ENCODE measurements around the gene DPP10.

DPP10 gene

DNA sequence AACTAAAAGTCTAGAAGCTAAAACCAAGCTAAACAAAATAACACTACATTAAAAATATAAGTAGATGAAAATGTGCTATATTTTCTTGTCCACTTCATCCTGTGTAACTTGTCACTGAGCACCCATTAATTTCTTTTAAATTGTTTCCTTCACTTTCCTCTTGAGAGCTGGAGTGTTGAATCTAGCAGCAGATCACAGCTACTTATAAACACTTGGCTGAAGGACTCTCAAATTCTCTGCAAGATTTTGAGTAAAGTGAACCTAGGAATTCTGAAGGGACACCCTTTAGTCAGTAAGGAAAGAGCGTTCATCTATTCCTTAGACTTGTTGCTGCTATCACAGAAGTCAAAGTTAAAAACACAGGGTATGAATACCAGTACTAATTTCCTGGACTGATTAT is 1163.9 kb downstream of the DPP10 start:
- TF ChIP-seq EGR1 (IDR thresholded peaks at IDR 0.05) (no peak), TAF1 (IDR thresholded peaks at IDR 0.05; ENCODE audit: low read depth) (no peak), RAD21 (IDR thresholded peaks at IDR 0.05; ENCODE audit: low read depth) (no peak), EP300 (IDR thresholded peaks at IDR 0.05; ENCODE audit: borderline replicate concordance) (no peak), YY1 (IDR thresholded peaks at IDR 0.05; ENCODE audit: low read depth) (no peak), TEAD4 (IDR thresholded peaks at IDR 0.05) (no peak), TCF12 (IDR thresholded peaks at IDR 0.05; ENCODE audit: low read depth) (no peak), CEBPB (IDR thresholded peaks at IDR 0.05) (no peak), CREB1 (IDR thresholded peaks at IDR 0.05; ENCODE audit: low read depth) (no peak), FOXM1 (IDR thresholded peaks at IDR 0.05; ENCODE audit: borderline replicate concordance, low read depth) (no peak), NFIC (IDR thresholded peaks at IDR 0.05) (no peak), ZBTB7A (IDR thresholded peaks at IDR 0.05; ENCODE audit: low read depth) (no peak)
- TF ChIP-seq, protein P1, sequence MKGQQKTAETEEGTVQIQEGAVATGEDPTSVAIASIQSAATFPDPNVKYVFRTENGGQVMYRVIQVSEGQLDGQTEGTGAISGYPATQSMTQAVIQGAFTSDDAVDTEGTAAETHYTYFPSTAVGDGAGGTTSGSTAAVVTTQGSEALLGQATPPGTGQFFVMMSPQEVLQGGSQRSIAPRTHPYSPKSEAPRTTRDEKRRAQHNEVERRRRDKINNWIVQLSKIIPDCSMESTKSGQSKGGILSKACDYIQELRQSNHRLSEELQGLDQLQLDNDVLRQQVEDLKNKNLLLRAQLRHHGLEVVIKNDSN (IDR thresholded peaks at IDR 0.05), result no peak
- TF ChIP-seq, protein P2, sequence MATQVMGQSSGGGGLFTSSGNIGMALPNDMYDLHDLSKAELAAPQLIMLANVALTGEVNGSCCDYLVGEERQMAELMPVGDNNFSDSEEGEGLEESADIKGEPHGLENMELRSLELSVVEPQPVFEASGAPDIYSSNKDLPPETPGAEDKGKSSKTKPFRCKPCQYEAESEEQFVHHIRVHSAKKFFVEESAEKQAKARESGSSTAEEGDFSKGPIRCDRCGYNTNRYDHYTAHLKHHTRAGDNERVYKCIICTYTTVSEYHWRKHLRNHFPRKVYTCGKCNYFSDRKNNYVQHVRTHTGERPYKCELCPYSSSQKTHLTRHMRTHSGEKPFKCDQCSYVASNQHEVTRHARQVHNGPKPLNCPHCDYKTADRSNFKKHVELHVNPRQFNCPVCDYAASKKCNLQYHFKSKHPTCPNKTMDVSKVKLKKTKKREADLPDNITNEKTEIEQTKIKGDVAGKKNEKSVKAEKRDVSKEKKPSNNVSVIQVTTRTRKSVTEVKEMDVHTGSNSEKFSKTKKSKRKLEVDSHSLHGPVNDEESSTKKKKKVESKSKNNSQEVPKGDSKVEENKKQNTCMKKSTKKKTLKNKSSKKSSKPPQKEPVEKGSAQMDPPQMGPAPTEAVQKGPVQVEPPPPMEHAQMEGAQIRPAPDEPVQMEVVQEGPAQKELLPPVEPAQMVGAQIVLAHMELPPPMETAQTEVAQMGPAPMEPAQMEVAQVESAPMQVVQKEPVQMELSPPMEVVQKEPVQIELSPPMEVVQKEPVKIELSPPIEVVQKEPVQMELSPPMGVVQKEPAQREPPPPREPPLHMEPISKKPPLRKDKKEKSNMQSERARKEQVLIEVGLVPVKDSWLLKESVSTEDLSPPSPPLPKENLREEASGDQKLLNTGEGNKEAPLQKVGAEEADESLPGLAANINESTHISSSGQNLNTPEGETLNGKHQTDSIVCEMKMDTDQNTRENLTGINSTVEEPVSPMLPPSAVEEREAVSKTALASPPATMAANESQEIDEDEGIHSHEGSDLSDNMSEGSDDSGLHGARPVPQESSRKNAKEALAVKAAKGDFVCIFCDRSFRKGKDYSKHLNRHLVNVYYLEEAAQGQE (IDR thresholded peaks at IDR 0.05; ENCODE audit: low read depth), result no peak
- TF ChIP-seq, protein P3, sequence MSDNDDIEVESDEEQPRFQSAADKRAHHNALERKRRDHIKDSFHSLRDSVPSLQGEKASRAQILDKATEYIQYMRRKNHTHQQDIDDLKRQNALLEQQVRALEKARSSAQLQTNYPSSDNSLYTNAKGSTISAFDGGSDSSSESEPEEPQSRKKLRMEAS (IDR thresholded peaks at IDR 0.05), result no peak

DNA sequence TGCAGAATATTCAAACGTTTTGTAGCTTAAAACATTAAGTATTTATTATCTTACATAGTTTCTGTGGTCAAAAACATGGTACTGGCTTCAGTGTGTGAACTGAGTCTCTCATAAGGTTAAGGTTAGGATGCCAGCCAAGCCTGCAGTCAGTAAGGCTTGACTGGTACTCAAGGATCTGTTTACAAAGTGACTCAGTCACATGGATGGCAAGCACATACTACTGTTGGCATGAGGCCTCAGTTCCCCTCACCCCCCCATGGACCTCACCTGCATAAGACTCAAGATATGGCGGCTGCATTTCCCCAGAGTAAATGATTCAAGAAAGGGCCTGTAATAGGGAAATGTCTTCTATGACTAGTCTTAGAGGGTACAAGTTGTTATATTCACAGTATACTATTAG is 1167.5 kb downstream of the DPP10 start:
- TF ChIP-seq TEAD4 (IDR thresholded peaks at IDR 0.05), result no peak
- TF ChIP-seq, protein P3 (IDR thresholded peaks at IDR 0.05), result no peak
- TF ChIP-seq, protein P2 (IDR thresholded peaks at IDR 0.05; ENCODE audit: low read depth), result no peak
- no peak for TF ChIP-seq RAD21 (IDR thresholded peaks at IDR 0.05; ENCODE audit: low read depth)
- TF ChIP-seq CEBPB (IDR thresholded peaks at IDR 0.05), result no peak
- no peak for TF ChIP-seq TCF12 (IDR thresholded peaks at IDR 0.05; ENCODE audit: low read depth)
- TF ChIP-seq EGR1 (IDR thresholded peaks at IDR 0.05), result no peak
- TF ChIP-seq EP300 (IDR thresholded peaks at IDR 0.05; ENCODE audit: borderline replicate concordance), result no peak
- no peak for TF ChIP-seq FOXM1 (IDR thresholded peaks at IDR 0.05; ENCODE audit: borderline replicate concordance, low read depth)
- TF ChIP-seq, protein P1 (IDR thresholded peaks at IDR 0.05), result no peak
- no peak for TF ChIP-seq TAF1 (IDR thresholded peaks at IDR 0.05; ENCODE audit: low read depth)
- no peak for TF ChIP-seq NFIC (IDR thresholded peaks at IDR 0.05)
- TF ChIP-seq YY1 (IDR thresholded peaks at IDR 0.05; ENCODE audit: low read depth), result no peak
- TF ChIP-seq CREB1 (IDR thresholded peaks at IDR 0.05; ENCODE audit: low read depth), result no peak
- TF ChIP-seq ZBTB7A (IDR thresholded peaks at IDR 0.05; ENCODE audit: low read depth), result no peak

DNA sequence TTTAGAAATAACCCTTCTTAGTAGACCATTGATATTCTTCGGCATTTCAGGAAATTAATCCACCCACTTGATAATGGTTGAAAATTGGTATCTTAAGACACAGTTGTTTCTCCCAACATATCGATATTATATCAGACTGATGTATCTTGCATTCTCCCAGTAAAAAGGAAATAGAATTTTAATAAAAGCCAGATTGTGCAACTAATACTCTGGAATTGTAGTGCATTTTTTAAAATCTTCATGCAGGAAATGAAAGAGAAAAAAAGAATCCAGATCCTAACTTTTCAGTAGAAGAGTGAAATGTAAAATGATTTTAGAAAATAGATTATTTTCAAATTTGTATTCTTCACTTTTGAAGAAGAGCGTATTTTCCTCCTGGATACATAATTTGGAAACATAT is 1168.4 kb downstream of the DPP10 start:
- no peak for TF ChIP-seq NFIC (IDR thresholded peaks at IDR 0.05)
- no peak for TF ChIP-seq TAF1 (IDR thresholded peaks at IDR 0.05; ENCODE audit: low read depth)

DNA sequence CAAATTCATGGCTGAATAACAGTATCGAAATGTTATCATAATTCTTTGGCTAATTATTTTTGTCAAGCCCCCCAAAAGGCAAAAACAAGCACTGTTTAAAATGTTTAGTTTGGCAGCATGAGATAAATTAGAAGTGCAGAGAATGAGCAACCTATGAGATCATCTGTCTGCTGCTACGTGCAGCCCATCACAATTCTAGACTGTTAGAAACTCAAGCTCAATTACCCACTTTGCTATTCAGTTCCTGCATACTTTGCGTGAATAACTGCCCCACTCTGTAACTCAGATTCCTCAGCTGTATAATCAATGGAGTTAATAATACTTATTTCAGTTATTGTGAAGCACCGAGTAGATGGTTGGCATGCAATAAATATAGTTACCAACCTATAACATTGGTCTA is 1181.9 kb downstream of the DPP10 start:
- TF ChIP-seq EP300 (IDR thresholded peaks at IDR 0.05; ENCODE audit: borderline replicate concordance), result no peak
- no peak for TF ChIP-seq TEAD4 (IDR thresholded peaks at IDR 0.05)
- TF ChIP-seq NFIC (IDR thresholded peaks at IDR 0.05), result no peak
- TF ChIP-seq, protein P2 (IDR thresholded peaks at IDR 0.05; ENCODE audit: low read depth), result no peak
- TF ChIP-seq ZBTB7A (IDR thresholded peaks at IDR 0.05; ENCODE audit: low read depth), result no peak
- no peak for TF ChIP-seq TAF1 (IDR thresholded peaks at IDR 0.05; ENCODE audit: low read depth)
- TF ChIP-seq CREB1 (IDR thresholded peaks at IDR 0.05; ENCODE audit: low read depth), result no peak
- no peak for TF ChIP-seq EGR1 (IDR thresholded peaks at IDR 0.05)
- TF ChIP-seq, protein P3 (IDR thresholded peaks at IDR 0.05), result no peak
- TF ChIP-seq CEBPB (IDR thresholded peaks at IDR 0.05), result no peak
- TF ChIP-seq FOXM1 (IDR thresholded peaks at IDR 0.05; ENCODE audit: borderline replicate concordance, low read depth), result no peak
- TF ChIP-seq, protein P1 (IDR thresholded peaks at IDR 0.05), result no peak
- TF ChIP-seq TCF12 (IDR thresholded peaks at IDR 0.05; ENCODE audit: low read depth), result no peak
- TF ChIP-seq YY1 (IDR thresholded peaks at IDR 0.05; ENCODE audit: low read depth), result no peak
- TF ChIP-seq RAD21 (IDR thresholded peaks at IDR 0.05; ENCODE audit: low read depth), result no peak

Data from Ishikawa (cell line).